Dermis microvascular lymphatic vessel endothelial cell (primary cell): ENCODE measurements around the gene TRAF7. TPM values are rescaled to one million over a fixed set of nuclear protein-coding genes. Genes with fewer than 3 reads are reported as not detected.
A peak's percentile ranks its signal among the peaks of the same experiment; 100 is the strongest.

Experiments
- DNase-seq, 2 donors: peaks; one replicate each; pipeline versions ENCODE4 v3.0.0 to v3.0.0-alpha.2; 2010; ENCODE audit warnings: low read depth in 2 of 2
- total RNA-seq: library from RNA; depleted of rRNA; stranded (reverse); fragments of >200 nt; gene quantifications from 2 replicates; pipeline ENCODE4 v1.2.1, GENCODE V29; 2014

The TRAF7 gene
- total RNA-seq, 1 donor from 2014 or later = 64.6 TPM

DNA sequence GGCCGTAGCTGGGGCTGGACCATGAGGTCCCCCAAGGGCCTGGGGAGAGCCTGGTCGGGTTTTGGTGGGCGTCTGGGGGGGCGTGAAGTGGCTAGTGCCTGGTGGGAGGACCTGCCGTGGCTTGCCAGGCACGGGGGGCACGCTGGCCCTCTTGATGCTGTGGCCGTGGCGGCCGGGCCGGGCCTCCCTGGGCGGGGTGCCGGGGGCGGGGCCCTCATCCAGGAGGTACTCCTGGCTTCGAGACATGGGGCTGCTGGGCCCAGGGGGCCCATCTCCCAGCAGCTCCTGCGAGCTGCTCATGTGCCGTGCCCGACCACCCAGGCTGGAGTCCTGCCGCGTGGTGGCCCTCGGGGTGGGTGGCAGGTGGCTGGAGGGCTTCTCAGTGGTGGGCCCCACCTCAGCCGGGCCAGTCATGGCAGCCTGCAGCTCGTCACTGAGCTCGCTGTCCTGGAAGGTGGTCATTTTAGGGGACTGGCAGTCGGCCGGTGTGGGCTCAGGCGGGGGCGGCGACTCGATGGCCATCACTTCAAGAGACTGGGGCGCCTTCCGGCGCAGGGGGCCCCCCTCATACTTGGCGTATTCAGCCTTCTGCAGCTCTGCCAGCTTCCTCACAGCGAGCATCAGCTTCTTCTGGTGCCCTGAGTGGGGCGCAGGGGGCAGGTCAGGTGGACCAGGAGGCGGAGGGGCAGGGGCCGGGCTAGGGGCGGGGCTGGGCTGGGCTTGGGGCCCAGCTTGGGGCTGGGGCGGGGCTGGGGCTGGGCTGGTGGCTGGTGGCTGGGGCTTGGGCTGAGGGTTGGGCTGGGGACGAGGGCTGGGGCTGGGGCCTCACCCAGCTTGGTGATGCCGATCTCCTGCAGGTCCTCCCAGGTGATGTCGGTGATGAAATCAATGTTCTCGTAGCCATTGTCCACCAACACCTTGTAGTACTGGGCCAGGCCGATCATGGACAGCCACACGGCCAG, 25.7 kb downstream of the TRAF7 start:
- DNase-seq = no peak

DNA sequence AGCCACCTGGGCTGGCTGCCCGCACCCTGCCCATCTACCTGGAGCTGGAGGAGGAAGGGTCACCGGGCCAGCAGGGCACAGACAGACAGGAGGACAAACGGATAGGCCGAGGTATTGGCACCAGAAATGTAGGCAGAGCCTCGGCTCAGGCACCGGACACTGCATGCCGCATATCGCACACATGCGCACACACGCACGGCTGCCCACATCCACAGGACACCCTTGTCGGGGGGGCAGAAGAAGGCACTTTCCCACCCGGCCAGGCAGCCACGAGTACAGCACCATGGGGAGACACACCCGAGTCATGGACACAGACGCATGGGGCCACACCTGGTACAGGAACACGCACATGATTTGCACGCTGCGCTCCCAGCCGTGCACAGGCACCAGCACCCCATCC, 26.4 kb downstream of the TRAF7 start:
- no peak for DNase-seq

DNA sequence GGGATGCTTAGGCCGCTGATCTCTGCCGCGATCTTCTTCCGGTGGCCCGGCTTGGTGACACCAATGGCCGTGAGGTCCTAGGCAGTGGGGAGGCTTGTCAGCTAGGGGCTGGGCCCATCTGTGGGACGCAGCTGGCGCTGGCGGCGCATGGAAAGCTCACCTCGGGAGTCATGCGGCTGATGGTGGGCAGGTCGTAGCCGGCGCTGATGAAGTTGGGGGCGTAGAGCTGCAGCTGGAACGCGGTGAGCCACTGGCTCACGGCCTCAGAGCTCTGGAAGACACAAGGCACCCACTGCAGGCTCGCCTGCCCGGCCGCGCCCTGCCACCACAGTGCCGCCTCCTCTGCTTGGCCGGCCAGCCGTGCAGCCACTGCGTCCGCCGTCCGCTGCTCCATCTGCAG, 28.1 kb downstream of the TRAF7 start:
- DNase-seq = no peak

DNA sequence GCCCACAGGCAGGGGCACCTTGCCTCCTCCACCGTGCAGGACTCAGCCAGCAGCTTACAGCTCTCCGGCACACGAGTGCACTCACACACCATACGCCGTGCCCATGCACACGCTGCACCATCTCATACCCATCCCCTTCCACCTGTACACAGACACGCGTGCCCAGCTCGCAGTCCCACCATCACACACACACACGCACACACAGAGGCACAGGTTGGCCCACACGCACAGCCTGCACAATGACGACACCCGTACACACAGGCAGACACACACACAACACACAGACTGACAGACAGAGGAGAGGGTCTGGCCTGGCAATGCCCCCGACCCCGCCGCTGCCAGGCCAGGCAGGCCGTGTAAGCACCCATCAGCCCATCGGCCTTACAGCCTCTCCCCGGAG, 28.8 kb downstream of the TRAF7 start:
- DNase-seq = no peak

DNA sequence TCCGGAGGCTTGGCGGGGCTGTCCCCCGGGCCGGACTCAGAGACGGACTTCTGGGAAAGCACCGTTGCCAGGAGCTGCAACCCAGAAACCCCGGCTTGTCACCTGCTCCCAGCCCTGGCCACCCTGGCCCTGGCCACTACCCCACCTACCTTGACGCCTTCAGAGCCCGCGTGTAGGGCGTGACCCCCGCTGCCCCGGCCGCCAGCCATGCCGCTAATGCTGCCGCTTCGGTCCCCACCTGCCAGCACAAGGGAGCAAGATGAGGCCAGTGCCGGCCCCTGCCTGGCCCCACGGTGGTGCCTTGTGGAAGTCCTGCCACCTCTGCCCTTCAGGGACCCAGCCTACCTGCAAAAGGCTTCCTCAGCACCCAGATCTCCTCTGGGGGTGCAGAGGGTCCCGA, 29.4 kb downstream of the TRAF7 start:
- DNase-seq = no peak

DNA sequence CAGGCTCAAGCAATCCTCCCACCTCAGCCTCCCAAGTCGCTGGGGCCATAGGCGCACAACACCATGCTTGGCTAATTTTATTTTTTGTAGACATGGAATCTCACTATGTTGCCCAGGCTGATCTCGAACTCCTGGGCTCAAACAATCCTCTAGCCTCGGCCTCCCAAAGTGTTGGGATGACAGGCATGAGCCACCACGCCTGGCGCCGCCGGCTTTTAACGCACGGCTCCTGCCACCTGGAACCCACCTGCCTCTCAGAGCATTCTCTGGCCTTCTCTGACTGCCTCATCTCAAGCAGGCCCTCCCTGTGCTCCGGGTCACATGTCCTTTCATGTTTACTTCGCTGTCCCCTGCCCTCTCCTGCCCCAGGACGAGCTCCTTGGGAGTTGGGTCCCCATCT, 30.5 kb downstream of the TRAF7 start:
- DNase-seq = no peak

DNA sequence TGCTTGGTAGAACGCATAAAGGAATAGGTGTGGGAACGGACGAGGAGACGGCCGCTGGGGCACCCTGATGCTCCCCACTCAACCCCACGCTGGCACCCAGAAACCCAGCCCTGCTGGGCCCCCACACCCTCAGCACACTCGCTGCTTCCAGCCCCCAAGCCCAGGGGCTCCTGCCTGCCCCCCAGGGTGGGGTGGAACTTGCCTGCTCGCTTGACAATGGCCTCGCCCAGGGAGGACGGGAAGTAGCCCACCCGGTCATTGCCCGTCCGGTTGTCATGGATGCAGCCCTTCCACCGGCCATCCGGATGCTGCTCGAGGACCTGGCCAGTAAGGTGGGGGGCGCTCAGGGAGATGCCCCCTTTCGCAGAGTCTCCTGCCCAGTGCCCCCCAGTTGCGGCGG, 30.9 kb downstream of the TRAF7 start:
- DNase-seq = no peak

DNA sequence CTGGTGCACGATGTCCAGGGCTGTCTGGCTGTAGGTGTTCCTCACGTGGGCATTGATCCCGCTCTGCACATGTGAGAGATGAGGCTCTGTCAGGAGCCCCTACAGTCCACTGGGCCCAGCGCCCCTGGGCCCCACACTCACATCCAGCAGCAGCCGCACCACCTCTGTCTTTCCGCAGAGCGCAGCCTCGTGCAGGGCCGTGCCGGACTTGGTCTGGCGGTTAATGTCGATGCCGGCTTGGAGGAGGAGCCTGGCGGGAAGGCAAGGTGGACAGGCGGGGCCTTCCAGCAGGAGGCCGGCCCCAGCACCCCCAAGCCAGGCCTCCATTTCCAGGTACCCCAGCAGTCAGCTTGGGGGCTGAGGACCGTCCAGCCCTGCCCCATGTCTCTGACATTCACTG, 31.6 kb downstream of the TRAF7 start:
- DNase-seq = no peak

DNA sequence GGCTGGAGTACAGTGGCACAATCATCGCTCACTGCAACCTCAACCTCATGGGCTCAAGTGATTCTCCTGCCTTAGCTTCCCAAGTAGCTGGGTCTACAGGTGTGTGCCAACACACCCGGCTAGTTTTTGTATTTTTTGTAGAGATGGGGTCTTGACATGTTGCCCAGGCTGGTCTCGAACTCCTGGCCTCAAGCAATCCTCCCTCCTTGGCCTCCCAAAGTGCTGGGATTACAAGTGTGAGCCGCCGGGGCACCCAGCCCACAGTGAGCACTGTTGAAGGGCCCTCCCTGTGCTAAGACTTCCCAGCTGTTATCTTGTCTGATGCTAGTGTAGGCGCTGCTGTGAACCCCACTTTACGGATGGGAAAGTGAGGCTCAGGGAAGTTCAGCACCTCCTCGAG, 32.8 kb downstream of the TRAF7 start:
- no peak for DNase-seq

DNA sequence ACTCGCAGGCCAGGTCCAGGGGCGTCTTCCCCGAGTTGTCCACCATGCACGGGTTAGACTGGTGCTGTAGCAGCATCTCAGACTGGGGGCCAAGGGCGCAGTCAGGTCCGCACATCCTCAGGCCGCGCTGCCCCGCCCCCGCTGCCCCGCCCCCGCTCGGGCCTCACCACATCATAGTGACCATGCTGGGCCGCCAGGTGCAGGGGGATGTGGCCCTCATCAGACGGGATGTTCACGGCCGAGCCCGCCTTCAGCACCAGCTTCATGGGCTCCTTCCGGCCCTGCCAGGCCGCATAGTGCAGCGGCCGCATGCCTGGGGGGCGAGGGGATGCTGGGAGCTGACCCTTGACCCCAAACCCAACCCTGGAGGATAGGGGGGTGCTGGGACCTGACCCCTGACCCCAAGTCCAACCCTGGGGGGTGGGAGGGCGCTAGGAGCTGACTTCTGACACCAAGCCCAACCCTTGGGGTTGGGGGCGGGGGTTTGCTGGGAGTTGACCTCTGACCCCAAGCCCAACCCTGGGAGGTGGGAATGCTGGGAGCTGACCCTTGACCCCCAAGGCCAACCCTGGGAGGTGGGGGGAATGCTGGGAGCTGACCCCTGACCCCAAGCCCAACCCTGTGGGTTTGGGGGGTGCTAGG, 33.8 kb downstream of the TRAF7 start:
- no peak for DNase-seq

DNA sequence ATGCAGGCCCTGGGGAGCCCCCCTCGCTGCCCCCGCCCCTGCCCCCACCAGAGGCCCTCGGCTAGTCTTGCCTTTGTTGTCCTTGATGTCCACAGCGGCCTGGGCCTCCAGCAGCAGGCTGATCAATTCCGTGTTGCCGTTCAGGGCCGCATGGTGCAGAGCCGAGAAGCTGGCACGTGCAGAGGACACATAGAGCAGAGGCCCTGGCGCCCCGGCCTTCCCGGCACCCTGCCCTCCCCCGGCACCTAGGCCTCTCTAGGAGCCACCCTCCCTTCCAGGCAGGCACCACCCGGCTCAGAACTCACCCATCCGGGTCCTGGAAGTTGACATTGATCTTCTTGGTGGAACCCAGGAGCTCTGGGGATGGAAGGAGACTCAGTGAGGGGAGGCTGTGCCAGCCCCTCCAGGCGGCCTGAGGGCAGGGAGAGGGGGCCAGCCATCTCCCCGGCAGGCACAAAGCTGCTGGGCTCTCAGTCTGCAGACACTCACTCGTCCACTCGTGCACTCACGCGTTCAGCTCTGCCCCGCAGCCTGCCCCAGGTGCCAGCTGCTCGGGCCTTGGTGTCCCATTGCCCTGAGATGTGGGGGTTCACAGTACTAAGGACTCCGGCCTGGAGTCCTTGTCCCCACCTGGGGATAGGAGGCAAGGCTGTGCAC, 34.5 kb downstream of the TRAF7 start:
- no peak for DNase-seq

DNA sequence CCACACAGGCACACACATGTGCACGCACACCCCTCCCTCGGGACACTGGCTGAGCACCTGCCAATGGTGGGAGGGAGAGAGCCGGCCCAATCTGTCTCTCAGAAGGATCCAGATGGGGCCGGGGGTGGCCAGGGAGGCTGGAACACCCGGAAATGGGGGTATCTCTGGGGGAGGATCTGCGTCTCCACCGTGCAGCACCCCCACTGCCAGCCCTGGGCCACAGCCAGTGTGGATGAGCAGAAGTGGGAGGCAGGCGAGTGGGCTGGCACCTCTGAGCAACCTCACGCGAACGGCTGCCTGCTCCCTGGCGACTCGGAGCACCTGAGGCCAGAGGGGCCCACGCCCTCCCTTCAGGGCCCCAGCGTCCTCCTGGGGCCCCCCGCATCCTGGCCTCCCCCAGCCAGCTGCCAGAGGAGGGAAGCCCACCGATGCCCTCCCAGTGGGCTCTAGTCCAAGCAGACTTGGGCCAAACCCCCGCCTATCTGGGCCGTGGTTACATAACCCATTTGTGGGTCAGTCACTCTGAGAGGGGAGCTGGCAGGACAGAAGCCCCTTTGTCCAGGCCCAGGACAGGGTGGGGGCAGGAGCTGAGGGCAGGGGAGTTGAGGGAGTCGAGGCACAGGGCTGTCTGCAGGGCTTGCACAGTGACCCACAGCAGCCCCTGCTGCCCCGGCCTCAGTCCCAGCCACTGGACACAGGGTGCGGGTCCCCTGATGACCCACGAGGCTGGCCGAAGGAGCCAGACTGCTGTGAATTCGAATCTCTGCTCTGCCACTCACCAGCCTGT, 35.3 kb downstream of the TRAF7 start:
- DNase-seq = no peak

DNA sequence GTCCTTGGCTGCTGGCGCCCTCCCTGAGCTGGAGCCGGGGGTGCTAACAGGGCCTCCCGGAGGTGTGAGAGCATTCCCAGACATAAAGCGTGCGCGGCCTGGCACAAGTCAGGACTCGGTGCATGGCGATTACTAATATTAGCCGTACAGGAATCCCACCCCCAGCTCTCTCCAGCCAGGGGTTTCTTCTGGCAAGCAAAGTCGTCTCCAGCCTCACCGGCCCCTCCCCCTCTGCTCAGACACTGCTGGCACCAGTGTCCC, 35.8 kb downstream of the TRAF7 start:
- DNase-seq = no peak

DNA sequence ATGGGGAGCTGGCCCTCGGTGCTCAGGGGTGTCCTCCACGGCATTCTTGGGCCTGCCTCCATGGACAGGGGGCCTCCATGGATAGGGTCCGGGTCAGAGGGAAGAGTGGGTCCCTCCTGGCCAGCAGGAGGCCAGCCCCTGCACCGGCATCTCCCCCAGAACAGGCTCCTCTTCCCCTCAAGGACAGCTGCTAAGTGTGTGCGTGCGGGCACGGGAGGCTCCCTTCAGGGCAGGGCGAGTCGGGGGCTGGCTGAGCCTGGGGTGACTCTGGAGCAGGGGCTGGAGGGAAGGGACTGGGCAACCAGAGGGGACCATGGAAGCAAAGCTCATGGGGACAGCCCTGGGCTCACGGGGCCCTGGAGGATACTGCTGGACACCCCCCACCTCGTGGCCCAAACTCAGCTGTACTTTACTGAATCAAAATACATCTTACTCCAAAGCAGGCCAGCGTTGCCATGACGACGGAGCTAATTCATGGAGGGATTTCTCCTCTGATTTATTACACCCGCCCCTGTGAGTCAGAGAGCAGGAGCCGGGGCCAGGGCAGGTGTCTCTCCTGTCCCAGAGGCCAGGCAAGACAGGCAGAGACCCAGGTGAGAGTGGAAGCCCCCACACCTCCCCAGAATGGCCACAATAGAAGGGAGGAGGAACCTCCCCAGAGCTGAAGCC, 38.7 kb downstream of the TRAF7 start:
- DNase-seq = no peak

DNA sequence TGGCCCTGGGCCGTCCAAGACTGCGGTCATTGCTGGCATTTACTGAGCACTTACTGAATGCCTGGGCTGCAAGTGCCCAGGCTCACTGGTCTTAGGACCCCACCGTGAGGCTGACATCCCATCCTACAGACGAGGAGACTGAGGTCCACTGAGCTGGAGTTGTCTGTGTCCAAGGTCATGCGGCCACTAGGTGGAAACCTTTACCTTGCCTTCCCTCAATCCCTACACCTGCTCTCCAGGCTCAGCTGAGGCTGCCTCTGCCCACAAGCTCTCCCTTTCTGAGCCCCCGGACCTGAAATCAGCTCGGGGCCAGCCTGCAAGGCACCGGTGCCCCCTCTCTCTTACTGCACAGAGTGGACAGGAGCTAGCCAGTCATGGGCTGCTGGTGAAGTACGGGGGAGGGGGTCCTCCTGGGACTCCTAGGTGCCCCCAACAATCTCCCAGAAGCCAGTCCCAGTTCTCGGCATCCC, 39.3 kb downstream of the TRAF7 start:
- peak; percentile 45 to 63 for DNase-seq

DNA sequence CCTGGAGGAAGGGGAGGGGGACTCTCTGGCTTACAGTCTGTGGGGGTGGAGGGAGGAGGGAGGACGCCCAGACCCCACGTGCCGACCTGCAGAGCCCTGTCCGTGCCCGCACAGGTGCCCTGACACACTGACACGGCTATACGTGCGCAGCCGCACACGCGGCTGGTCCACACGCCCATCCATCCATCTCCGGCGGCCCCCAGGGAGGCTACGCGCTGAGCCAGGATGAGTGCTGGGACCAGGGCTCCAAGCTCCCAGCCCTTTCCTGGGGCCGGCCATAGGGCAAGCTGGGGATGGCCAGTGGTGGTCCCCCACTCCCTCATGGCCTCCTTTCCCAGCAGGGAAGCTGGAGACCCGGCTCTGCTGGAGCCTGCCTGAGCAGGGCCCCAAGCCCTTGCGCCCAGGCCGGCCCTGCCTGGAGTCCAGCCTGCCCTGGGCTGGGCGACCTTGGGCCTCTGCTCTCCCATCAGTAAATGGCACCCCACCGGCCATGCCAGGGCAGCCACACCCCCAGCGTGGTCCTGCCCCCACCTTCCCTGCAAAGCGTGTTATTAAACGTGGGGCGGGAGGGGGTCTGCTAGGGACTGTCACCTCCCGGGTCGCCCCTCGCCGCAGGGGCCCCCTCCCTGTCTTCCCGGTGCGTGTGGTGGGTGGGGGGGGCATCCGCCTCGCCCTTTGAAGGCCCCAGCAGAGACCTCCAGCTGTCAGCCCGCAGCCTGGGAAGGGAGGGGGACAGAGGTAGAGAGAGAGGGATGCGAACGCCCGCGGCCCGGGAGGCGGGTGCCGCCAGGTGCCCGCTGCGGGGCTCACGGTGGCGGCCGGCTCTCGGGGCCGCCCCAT, 40.0 kb downstream of the TRAF7 start:
- DNase-seq = no peak

DNA sequence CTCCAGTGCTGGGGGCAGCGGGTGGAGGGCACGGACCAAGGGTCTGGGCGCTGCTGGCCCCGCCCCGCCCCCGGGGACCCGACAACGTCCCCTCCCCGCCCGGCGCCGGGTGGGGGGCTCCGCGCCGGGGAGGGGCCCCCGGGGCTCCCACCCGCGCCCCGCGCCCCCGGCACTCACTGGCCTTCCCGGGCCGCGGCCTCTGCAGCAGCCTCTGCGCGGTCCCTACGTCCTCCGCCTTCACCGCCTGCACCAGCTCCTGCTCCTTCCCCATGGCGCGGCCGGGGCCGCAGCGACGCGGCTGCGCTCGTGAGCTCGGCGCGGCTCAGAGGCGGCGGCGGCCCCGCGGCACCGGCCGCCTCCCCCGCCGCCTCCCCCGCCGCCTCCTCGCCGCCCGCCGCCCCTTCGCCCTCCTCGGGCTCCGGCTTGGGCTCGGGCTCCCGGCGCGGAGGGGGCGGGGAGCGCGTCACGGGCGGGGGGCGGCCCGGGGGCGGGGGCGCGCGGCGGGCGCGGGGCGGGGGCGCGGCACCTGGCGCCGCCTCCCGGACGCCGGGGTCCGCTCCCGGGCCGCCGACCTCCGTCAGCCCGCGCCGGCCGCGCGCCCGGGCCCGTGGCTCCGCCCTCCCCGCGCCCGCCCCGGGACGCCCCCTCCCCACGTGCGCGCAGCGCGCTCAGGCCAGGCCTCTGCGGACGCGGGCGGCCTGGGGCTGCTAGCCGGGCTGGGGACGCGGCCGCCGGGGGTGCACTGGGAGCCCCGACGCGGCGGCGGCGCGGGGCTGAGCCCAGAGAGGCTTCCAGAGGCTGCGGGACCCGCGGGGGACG, 40.8 kb downstream of the TRAF7 start, which contains the start of gene CASKIN1:
Gene CASKIN1 (minus strand): TSS at position 444 of the 819 bp plus-strand sequence. CDS start 173 bp downstream, at position 271.
- peak in 1 of 2 donors; percentile 23 for DNase-seq

DNA sequence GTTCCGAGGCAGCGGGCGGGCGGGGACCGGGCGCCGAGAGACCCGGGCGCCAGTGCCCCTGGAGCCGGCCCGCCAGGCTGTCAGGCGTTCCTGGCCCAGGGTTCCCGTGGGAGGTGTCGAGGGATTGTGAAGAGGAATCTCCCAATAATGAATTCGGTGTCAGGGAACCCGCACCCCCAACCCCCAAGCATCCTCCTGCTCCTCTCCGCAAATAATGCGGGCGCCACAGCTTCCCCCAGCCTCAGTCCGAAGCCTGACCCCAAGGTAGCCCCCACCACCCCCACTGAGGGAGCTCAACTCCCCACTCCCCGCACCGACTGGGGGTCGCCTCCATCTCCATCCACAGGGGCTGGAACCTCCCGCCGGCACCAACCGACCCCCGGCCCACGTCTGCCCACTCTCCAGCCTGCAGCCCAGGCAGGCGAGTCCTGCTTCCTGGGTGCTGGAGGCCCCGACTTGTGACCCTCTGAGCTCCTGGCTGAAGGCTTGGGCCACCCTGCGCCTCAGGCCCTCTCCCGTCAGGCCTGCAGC, 41.5 kb downstream of the TRAF7 start:
- no peak for DNase-seq

DNA sequence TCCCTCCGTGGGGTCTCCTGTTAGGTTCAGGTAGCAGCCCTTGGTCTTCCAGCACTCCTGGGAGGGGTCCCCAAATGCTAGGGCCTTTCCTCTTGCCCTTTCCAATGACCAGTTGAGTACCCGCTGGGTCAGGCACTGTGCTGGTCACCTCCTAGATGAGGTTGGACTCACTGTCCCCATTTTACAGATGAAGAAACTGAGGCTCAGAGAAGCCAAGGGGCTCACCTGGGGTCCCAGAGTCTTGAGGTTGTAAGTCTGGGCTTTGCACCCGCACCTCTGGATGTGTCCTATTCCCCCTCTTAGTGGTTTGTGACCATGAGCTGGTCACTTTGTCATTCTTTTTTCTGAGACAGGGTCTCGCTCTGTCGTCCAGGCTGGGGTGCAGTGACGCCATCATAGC, 42.2 kb downstream of the TRAF7 start:
- no peak for DNase-seq
